HepG2 (cell line): ENCODE measurements around the gene COQ8A. TPM values are rescaled to one million over a fixed set of nuclear protein-coding genes. Genes with fewer than 3 reads are reported as not detected.

Experiments
- ATAC-seq: fragments of 200-7000 bp; cut with Tn5 transposase; 3 replicates; pipeline ENCODE4 v1.9.1; 2020; ENCODE audit warnings: mild to moderate bottlenecking, moderate library complexity
- BruUV-seq: library from RNA; stranded (reverse); fragments of 400-500 nt; replicated peaks from 2 replicates; lab custom pipeline; 2021; lab: Mats Ljungman, UMichigan
- CTCF ChIA-PET: fragments of 300-600 bp; formaldehyde crosslinking; extraction: SDS; loops from one replicate; lab custom pipeline; 2021; ENCODE audit warnings: low total read pairs, inconsistent platforms, low intra/inter-chr PET ratio; lab: Yijun Ruan, JAX
- POLR2A ChIA-PET: fragments of 350-600 bp; sonication (Branson Sonifier 250); formaldehyde crosslinking; loops from one replicate; lab custom pipeline; 2020; ENCODE audit warnings: antibody characterized with exemption, inconsistent platforms; lab: Yijun Ruan, JAX
- DNase-seq: peaks from one replicate; pipeline ENCODE4 v3.0.0-alpha.2; 2015; ENCODE audit warnings: low spot score
- FAIRE-seq: peaks from 3 replicates; lab custom pipeline; 2011; peaks lifted over from hg19 to GRCh38; lab: Jason Lieb, UNC
- H2AFZ ChIP-seq: one replicate; pipeline ENCODE4 v1.6.1; 2011; ENCODE audit warnings: low read length, inconsistent platforms
- H3K27ac ChIP-seq: fragments of 300-600 bp; 3 replicates; pipeline ENCODE4 v1.8.0; 2011; ENCODE audit warnings: mixed run types, mild to moderate bottlenecking, mixed read lengths, low read length, inconsistent platforms; ENCODE audit not compliant: insufficient read depth; ENCODE audit errors: extremely low read length
- H3K27me3 ChIP-seq, 2 experiments: fragments of 200-600 bp in 1 of 2; 2 replicates in 1 of 2; 3 replicates in 1 of 2; pipeline versions ENCODE4 v1.6.0 to v1.8.0; 2011; ENCODE audit warnings: low read length in 2 of 2, mild to moderate bottlenecking in 2 of 2, moderate library complexity in 2 of 2, inconsistent platforms in 1 of 2; ENCODE audit not compliant: insufficient read depth in 2 of 2, control insufficient read depth in 1 of 2
- H3K36me3 ChIP-seq, 2 experiments: fragments of 200-600 bp in 1 of 2; replicated peaks in 1 of 2; 2 replicates in 1 of 2; 3 replicates in 1 of 2; pipeline versions ENCODE4 v1.5.1 to v1.8.0; 2011; ENCODE audit warnings: low read length in 2 of 2, inconsistent platforms in 1 of 2; ENCODE audit not compliant: insufficient read depth in 2 of 2, control insufficient read depth in 1 of 2
- H3K4me1 ChIP-seq: 2 replicates; pipeline ENCODE4 v1.5.1; 2012; ENCODE audit warnings: low read length, inconsistent platforms; ENCODE audit not compliant: insufficient read depth
- H3K4me2 ChIP-seq: 2 replicates; pipeline ENCODE4 v1.6.0; 2011; ENCODE audit warnings: low read depth, low read length, inconsistent platforms
- H3K4me3 ChIP-seq, 3 experiments: fragments of 200-600 bp in 1 of 3; sonication (generic), shearing (Covaris generic) in 1 of 3; replicated peaks in 1 of 3; 2 replicates each; pipeline ENCODE4 v1.5.1; 2011 to 2016; ENCODE audit warnings: low read length in 3 of 3, inconsistent platforms in 2 of 3, low read depth in 2 of 3, mild to moderate bottlenecking in 2 of 3, control low read depth in 1 of 3, mixed read lengths in 1 of 3; ENCODE audit not compliant: insufficient read depth in 1 of 3
- H3K79me2 ChIP-seq: one replicate; pipeline ENCODE4 v1.6.1; 2011; ENCODE audit warnings: low read length, inconsistent platforms; ENCODE audit not compliant: insufficient read depth
- H3K9ac ChIP-seq: 2 replicates; pipeline ENCODE4 v1.6.0; 2011; ENCODE audit warnings: mild to moderate bottlenecking, low read depth, low read length, inconsistent platforms; ENCODE audit not compliant: insufficient read depth
- H3K9me3 ChIP-seq: 2 replicates; pipeline ENCODE4 v1.5.1; 2012; ENCODE audit warnings: mild to moderate bottlenecking, low read length
- H4K20me1 ChIP-seq: 2 replicates; pipeline ENCODE4 v1.6.0; 2011; ENCODE audit warnings: inconsistent platforms, mild to moderate bottlenecking, low read length, moderate library complexity; ENCODE audit not compliant: insufficient read depth
- MZF1 ChIP-seq: sonication (generic); formaldehyde crosslinking; IDR thresholded peaks from 2 replicates; pipeline ENCODE4 v1.8.1; 2023; ENCODE audit warnings: mild to moderate bottlenecking, missing genetic modification reagents, borderline replicate concordance
- NKX3-1 ChIP-seq: sonication (generic); formaldehyde crosslinking; IDR thresholded peaks from 2 replicates; pipeline ENCODE4 v1.5.0; 2020; ENCODE audit warnings: missing genetic modification reagents
- SATB2 ChIP-seq: sonication (generic); formaldehyde crosslinking; IDR thresholded peaks from 2 replicates; pipeline ENCODE4 v1.5.0; 2020; ENCODE audit warnings: missing genetic modification reagents
- TCF12 ChIP-seq, 2 experiments: fragments of 450-650 bp in 1 of 2; sonication (generic) in 1 of 2; formaldehyde crosslinking in 1 of 2; IDR thresholded peaks; 2 replicates each; pipeline versions ENCODE4 v1.6.1 to v1.8.0; 2017 to 2022; ENCODE audit warnings: antibody characterized with exemption in 1 of 2, mild to moderate bottlenecking in 1 of 2, missing genetic modification reagents in 1 of 2, moderate library complexity in 1 of 2
- ZFP36 ChIP-seq: fragments of 150-350 bp; IDR thresholded peaks from 2 replicates; pipeline ENCODE4 v1.6.1; 2018; ENCODE audit warnings: borderline replicate concordance, low read length, low read depth; ENCODE audit not compliant: partially characterized antibody
- ZMYM3 ChIP-seq: sonication (generic); formaldehyde crosslinking; IDR thresholded peaks from 2 replicates; pipeline ENCODE4 v1.5.1; 2020; ENCODE audit warnings: mild to moderate bottlenecking, missing genetic modification reagents
- ZNF501 ChIP-seq: sonication (generic); formaldehyde crosslinking; IDR thresholded peaks from 2 replicates; pipeline ENCODE4 v1.5.1; 2020; ENCODE audit warnings: mild to moderate bottlenecking, moderate library complexity, missing genetic modification reagents
- ZNF629 ChIP-seq: sonication (generic); formaldehyde crosslinking; conservative IDR thresholded peaks from 2 replicates; pipeline ENCODE4 v1.5.0; 2020; ENCODE audit warnings: missing genetic modification reagents
- ZNF777 ChIP-seq: sonication (generic); formaldehyde crosslinking; IDR thresholded peaks from 2 replicates; pipeline ENCODE4 v1.4.0; 2020; ENCODE audit warnings: missing genetic modification reagents
- ZNF781 ChIP-seq: sonication (generic); formaldehyde crosslinking; IDR thresholded peaks from 2 replicates; pipeline ENCODE4 v1.5.1; 2020; ENCODE audit warnings: borderline replicate concordance, mild to moderate bottlenecking, missing genetic modification reagents; ENCODE audit errors: not compliant biosample characterization
- WGBS: methylation state at CpG from one replicate; pipeline ENCODE4 v1.1.6; 2017; ENCODE audit warnings: low lambda C conversion rate; 5-methylcytosine and 5-hydroxymethylcytosine counted together
- in situ Hi-C: cut with HindIII; loops from 2 replicates; pipeline ENCODE4 v1.10.0; 2017; ENCODE audit warnings: low pct_unique_long_range_greater_than_20kb; ENCODE audit not compliant: extremely low pct_ligation_motif_present
- intact Hi-C: fragments of 100-400 bp; cut with micrococcal nuclease; formaldehyde crosslinking; loops from one replicate; pipeline ENCODE4 v1.10.0; 2022; ENCODE audit not compliant: unreplicated experiment
- polyA plus RNA-seq, 8 experiments: library from polyadenylated mRNA; depleted of rRNA in 3 of 8; stranded (reverse) in 7 of 8; unstranded in 1 of 8; fragments of >200 nt; fragmentation: Illumina TruSeq in 4 of 8; extraction: Trizol in 4 of 8; gene quantifications; 2 replicates each; pipeline versions ENCODE4 v1.2.1 to v1.2.3, GENCODE V29; 2011 to 2016; ENCODE audit warnings: low read depth in 4 of 8, missing spikeins in 1 of 8, mixed read lengths in 1 of 8; ENCODE audit not compliant: insufficient read depth in 1 of 8
- total RNA-seq, 5 experiments: library from RNA; depleted of rRNA; stranded (reverse); fragments of >200 nt; fragmentation: Illumina TruSeq; extraction: Trizol; gene quantifications; 2 replicates each; pipeline ENCODE4 v1.2.3, GENCODE V29; 2016; ENCODE audit warnings: low read depth in 1 of 5
- TF ChIP-seq, protein P1 (sequence below): sonication (generic); formaldehyde crosslinking; IDR thresholded peaks from 2 replicates; pipeline ENCODE4 v1.4.0; 2020; ENCODE audit warnings: missing genetic modification reagents
- TF ChIP-seq, protein P2 (sequence below), 2 experiments: IDR thresholded peaks; 2 replicates each; pipeline ENCODE4 v1.6.1; 2011 to 2012; ENCODE audit warnings: low read length in 2 of 2, borderline replicate concordance in 1 of 2, low read depth in 1 of 2, mild to moderate bottlenecking in 1 of 2, moderate library complexity in 1 of 2

Gene COQ8A
- total and polyA plus RNA-seq, 2 of the 13 experiments (the other 11 are each of a cell fraction or from before 2014, with no cell fraction given) = 60.4 to 88.7 TPM

DNA sequence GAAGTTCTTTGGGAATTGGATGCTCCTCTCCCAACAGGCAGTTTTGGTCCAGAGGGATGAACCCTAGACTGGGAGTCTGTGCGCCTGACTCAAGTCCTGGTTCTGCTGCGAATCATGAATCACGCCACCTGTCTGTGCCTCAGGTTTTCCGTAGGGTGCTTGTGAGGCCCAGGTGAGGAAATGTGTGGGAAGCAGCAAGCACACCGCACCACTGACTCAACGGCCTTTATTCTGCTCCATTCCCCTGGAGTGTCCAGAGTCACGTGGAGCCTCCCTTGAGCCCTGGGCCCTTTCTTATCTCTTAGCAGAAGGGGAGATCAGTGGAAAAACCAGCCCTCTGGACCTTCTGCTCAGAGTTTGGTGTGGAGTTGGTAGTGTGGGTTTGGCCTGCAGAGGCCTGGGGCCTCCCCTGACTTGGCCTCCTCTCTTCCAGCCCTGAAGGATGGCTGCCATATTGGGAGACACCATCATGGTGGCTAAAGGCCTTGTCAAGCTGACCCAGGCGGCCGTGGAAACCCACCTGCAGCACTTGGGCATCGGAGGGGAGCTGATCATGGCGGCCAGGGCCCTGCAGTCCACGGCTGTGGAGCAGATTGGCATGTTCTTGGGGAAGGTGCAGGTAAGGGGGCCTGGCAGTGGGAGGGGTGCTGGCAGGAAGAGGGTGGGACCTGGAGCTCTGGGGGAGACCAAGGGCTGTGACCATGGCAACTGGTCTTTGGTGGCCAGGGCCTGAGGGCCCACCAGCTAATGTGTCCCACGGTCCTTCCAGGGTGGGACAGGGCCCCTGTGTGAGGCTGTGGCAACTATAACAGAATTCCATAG lies 21.1 kb downstream of the COQ8A start (continued):
- no peak for TF ChIP-seq ZFP36
- no peak for TF ChIP-seq ZNF777 (CRISPR knock-in tag)
- TF ChIP-seq, all 625 proteins: peak for 0

DNA sequence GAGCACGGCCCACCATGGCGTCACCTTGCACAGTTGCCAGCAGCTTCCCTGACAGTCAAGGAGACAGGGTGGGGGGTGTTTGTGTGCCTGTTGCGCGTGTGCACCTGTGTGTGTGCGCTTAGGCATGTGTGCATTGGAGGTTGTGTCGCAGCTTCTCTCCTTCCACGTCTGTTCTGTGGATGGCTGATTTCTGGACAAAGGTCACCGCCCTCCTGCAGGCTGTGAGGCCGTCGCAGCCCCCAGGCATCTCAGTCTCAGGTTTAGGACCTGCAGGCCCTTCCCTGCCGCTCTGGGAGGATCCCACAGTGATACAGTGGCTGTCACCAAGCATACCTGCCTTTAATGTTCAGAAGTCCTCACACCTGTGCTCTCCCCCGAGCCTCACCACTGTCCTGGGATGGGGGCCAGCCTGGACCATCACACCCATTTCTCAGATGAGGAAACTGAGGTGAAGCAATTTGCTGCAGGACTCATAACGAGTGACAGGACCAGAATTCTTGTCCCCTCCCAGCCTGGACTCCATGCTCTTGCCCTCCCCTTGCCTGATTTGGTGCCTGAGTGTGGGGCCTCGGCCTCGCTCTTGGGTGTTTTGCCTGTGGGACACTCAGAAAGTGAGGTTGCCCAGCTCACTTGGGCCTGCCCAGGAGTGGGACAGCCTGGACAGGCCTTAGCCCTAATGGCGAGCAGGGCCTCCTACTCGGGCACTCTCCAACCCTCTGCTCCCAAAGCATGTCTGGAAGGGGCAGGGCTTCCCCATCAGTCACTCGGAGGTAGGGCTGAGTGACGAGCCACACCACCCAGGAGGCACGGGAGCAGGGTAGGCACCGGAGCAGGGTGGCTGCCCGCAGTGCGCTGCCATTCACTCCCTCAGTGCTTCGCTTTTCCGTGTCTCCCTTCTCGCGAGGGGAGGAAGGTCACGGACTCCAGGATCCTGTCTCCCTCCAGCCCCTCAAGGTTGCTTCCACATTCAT lies 22.6 kb downstream of the COQ8A start:
- intact Hi-C loops (no loop called here), in situ Hi-C loops (no loop called here)
- CTCF ChIA-PET = no interaction called here
- peaks cover 57% of the 10 kb centered on the region for H3K79me2 ChIP-seq
- TF ChIP-seq SATB2 (CRISPR knock-in tag) (no peak), ZMYM3 (peak; percentile 58; the same call in 1 of the 2 replicates), ZNF781 (no peak), ZNF501 (CRISPR knock-in tag) (no peak), MZF1 (CRISPR knock-in tag) (no peak), ZNF629 (CRISPR knock-in tag) (peak; percentile 91), TCF12 (IDR thresholded peaks at IDR 0.05) (no peak), TCF12 (CRISPR knock-in tag; IDR thresholded peaks at IDR 0.05) (no peak), NKX3-1 (CRISPR knock-in tag) (no peak)
- TF ChIP-seq, protein P1, sequence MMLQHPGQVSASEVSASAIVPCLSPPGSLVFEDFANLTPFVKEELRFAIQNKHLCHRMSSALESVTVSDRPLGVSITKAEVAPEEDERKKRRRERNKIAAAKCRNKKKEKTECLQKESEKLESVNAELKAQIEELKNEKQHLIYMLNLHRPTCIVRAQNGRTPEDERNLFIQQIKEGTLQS (CRISPR knock-in tag) = no peak
- TF ChIP-seq, protein P2, sequence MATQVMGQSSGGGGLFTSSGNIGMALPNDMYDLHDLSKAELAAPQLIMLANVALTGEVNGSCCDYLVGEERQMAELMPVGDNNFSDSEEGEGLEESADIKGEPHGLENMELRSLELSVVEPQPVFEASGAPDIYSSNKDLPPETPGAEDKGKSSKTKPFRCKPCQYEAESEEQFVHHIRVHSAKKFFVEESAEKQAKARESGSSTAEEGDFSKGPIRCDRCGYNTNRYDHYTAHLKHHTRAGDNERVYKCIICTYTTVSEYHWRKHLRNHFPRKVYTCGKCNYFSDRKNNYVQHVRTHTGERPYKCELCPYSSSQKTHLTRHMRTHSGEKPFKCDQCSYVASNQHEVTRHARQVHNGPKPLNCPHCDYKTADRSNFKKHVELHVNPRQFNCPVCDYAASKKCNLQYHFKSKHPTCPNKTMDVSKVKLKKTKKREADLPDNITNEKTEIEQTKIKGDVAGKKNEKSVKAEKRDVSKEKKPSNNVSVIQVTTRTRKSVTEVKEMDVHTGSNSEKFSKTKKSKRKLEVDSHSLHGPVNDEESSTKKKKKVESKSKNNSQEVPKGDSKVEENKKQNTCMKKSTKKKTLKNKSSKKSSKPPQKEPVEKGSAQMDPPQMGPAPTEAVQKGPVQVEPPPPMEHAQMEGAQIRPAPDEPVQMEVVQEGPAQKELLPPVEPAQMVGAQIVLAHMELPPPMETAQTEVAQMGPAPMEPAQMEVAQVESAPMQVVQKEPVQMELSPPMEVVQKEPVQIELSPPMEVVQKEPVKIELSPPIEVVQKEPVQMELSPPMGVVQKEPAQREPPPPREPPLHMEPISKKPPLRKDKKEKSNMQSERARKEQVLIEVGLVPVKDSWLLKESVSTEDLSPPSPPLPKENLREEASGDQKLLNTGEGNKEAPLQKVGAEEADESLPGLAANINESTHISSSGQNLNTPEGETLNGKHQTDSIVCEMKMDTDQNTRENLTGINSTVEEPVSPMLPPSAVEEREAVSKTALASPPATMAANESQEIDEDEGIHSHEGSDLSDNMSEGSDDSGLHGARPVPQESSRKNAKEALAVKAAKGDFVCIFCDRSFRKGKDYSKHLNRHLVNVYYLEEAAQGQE (IDR thresholded peaks at IDR 0.05; ENCODE audit: borderline replicate concordance in 1 of 2, low read depth in 1 of 2, low read length in 2 of 2) = no peak
- no TSS peak for BruUV-seq
- FAIRE-seq (no peak), ATAC-seq (no peak), DNase-seq (no peak)
- WGBS = 97% methylated on average over 10 of the region's 28 CpGs
- no peak overlapping the region for H3K27ac ChIP-seq
- no peak overlapping the region for H3K4me2 ChIP-seq
- POLR2A ChIA-PET = no interaction called here
- no peaks in the 10 kb centered on the region for H3K27me3 ChIP-seq
- no peak overlapping the region for H3K9ac ChIP-seq
- peaks cover 68% of the 10 kb centered on the region; the same call in 1 of the 2 replicates for H4K20me1 ChIP-seq
- H2AFZ ChIP-seq = no peak overlapping the region
- no peak overlapping the region for H3K4me3 ChIP-seq
- H3K9me3 ChIP-seq = no peaks in the 10 kb centered on the region
- H3K36me3 ChIP-seq = peaks cover 19 to 50% of the 10 kb centered on the region in 2 experiments; a peak in 4 of 5 replicates
- peaks cover 16% of the 10 kb centered on the region for H3K4me1 ChIP-seq
